Skeletal muscle cell (primary cell): ENCODE data around the gene CROCC2.

Experiments
- DNase-seq: peaks from one replicate; pipeline ENCODE4 v3.0.0-alpha.2; 2010; ENCODE audit warnings: low read depth
- H3K4me3 ChIP-seq: 2 replicates; pipeline ENCODE4 v1.5.1; 2011; ENCODE audit warnings: low read depth, mild to moderate bottlenecking, control low read depth, low read length, moderate library complexity

The CROCC2 gene

DNA sequence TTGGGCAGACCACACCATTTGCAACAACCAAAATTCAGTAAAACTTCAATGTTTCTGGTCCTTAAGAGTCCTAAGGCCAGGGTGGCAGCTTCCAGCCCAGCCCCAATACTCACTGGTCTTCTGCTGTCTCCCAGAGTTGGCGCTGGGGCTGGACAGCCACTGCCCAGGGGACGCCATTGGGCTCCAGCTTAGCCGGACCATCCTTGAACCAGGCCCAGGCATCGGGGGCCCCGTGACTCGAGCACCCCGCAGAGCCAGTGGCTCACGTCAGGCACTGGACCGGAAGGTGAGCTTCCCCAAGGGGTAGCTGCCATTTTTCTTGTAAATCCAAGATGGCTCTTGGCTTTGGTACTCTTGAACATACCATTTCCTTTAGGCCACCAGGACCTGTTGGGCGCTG is 114.1 kb downstream of the CROCC2 start:
- H3K4me3 ChIP-seq = no peak overlapping the region
- DNase-seq = no peak

DNA sequence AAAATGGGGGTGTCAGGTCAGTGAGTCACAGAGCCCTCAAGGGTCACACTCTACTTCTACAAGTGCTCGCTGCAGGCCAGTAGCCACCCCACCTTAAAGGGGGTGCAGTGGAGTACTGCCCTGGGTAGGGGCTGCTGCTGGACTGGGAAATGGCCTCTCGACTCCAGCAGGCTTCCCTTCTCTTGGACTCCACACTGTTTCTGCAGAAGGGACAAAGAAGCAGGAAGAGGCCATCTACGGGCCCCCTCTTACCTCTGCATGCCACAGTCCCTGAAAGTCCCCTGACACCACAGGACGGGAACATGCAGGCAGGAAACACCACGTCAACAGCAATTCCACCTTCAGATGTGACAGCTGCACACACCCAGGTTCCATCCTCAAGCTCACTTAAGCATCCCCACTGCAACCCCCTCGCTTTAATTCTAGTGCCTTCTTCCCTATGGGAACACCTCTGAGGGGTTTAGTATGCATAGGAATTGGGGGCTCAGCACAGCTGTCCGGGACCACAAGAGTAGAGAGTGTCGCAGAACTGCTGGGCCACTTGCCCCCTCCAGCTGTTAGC is 114.6 kb downstream of the CROCC2 start:
- H3K4me3 ChIP-seq = no peak overlapping the region
- DNase-seq = no peak

DNA sequence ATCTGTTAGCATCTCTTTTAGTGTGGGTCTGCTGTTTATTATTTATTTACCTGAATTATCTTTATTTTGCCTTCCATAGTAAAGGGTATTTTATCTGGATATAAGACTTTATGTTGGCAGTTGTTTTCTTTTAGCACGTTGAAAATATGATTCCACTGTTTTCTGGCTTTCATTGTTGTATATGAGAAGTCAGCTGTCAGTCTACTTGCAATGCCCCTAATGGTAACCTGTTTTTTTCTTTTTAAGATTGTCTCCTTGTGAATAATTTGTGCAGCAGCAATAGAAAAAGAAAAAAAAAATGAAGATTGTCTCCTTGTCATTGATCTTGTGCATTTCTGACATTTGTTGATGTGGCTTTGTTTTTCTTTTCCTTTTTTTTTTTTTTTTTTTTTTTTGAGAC is 119.5 kb downstream of the CROCC2 start:
- no peak for DNase-seq
- no peak overlapping the region for H3K4me3 ChIP-seq

DNA sequence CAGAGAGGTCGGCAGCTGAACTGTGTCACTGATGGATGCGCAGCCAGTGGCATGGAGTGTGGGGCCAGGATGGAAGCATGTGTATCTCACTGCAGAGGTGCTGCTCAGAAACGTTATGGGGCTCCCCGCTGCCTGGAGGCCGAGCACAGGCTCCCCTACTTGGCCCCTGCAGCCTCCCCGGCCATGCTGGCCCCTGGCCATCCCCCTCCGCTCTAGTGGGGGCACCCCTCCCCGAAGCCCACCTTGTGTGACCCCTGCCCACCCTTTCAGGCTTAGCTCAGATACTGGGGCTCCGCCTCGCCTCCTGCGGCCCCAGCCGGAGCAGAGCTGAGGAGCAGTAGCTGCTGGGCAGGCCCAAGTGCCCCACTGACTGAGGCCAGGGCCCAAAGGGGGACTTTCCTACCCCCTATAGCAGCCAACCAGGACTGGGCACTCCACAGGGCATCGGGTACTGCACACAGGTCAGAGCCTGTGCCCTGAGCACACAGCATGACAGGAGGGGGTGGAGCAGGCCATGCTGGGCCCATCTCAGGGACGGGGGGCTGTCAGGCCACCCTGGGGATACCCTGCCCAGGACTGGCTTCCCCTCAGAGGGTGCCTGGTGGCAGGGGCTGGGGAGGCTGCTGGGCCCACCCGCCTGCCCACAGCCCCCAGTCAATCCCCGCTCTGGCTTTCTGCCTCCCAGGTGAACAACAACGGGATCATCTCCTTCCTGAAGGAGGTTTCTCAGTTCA is 123.6 kb downstream of the CROCC2 start:
- no peak overlapping the region for H3K4me3 ChIP-seq
- DNase-seq = no peak

DNA sequence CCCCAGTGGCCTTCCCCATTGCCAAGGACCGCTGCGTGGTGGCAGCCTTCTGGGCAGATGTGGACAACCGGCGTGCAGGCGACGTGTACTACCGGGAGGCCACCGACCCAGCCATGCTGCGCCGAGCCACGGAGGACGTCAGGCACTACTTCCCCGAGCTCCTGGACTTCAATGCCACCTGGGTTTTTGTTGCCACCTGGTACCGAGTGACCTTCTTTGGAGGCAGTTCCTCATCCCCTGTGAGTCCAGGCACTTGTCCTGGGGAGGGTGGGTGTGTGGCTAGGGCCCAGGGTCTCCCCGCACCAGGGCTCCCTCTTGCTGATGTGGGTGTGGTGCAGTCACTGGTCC is 124.2 kb downstream of the CROCC2 start:
- H3K4me3 ChIP-seq = no peak overlapping the region
- no peak for DNase-seq

DNA sequence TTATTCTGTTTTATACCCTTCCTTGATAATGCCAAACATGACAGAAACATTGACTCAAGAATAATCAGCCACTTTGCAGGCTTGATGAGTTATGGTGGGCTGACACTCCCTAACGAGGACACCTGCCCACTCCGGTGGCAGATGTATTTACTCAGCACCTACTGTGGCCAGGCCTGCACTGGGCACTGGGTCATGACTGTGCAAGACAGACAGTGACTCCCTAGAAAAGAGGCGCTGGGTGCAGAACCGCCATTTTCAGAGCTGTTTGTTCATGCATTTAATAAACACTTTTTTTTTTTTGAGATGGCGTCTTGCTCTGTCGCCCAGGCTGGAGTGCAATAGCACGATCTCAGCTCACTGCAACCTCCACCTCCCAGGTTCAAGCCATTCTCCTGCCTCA is 124.7 kb downstream of the CROCC2 start:
- H3K4me3 ChIP-seq = no peak overlapping the region
- no peak for DNase-seq

DNA sequence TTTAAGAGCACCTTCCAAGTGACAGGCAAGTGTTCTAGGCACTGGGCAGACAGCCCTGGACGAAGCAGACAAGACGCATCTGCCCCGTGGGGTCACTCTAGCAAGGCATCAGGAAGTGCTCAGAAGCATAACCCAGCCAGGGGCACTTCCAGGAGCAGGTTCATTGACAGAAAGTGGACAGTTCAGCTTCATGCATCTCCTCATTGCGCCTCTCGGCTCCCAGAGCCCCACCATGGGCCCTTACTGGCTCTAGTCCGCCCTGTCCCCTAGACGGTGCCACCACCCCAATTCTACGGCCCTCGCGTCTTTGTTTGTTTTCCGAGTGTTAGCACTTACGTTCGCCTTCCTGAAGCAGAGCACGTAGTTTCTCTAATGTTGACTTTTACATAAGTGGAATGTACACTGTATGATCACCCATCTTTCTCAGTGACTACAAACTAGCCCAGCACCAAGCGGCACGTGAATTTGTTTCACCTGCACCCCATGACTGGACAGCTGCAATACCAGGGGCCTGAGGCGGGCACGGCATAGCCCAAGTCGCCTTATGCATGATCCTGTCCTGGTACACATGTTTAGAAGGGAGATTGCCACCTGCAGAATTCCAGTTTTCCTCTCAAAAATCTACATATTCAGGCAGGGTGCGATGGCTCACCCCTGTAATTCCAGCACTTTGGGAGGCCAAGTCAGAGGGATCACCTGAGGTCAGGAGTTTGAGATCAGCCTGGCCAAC is 125.5 kb downstream of the CROCC2 start:
- no peak for DNase-seq
- no peak overlapping the region for H3K4me3 ChIP-seq

DNA sequence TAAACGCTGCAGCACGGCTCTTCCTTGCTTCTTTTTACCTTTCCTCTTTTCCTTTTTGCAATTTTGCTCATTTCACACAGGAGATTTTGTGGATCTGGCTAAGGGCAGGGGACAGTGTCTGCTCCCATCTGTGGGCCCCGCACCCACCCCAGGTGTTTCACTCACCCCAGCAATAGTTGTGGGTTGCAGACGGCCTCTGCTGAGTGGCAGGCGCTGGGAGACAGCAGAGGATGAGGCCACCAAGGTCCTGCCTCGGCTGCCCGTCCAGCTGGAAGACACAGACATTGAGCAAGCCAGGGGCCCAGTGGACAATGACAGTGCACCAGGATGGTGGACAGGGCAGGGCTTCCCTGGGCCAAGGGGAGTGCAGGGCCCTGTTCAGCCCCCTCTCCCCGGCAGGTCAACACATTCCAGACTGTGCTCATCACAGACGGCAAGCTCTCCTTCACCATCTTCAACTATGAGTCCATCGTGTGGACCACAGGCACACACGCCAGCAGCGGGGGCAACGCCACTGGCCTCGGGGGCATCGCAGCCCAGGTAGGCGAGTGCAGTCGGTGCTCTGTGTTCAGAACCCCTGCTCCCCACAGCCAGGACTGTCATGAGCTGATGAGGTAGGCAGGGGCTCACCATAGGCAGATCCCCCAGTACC is 127.3 kb downstream of the CROCC2 start:
- no peak for DNase-seq
- no peak overlapping the region for H3K4me3 ChIP-seq

DNA sequence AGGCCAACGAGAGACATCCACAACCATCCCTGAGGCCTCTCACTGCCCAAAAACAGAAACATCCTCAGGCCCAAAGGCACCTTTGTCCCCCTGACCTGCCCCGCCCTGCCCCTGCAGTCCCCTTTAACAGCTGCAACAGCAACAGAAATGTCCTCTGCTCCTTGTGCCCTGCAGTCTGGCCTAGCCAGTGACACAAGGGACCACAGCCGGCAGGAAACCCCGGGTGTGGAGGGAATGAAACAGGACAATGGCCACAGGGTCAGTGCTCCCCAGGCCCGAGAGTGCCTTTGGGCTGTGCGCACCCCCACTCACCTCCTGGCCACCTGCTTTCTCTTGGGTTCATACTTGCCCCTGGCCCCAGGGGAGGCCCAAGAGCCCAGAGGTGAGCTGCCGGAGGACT is 127.9 kb downstream of the CROCC2 start:
- DNase-seq = no peak

DNA sequence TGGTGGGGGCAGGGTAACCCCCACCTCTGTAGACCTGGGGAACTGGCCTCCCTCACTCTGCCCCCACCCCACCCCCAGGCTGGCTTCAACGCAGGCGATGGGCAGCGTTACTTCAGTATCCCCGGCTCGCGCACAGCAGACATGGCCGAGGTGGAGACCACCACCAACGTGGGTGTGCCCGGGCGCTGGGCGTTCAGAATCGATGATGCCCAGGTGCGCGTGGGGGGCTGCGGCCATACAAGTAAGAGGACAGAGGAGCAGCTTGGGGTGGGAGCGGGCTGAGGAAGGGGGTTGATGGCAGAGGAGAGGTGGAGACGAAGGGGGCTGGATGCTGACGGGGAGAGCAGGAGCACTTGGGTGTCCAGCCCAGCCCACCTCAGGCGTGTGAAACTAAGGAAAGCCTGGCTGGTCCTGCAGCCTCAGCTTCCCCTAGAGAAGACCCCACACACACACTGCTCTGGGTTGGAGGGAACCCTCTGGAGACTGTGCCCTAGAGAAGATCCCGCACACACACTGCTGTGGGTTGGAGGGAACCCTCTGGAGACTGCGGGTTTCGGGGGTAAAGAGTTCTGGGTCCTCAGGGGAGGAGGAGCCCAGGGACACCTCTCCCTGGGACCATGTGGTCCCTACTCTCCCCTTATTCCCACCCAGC is 128.5 kb downstream of the CROCC2 start:
- no peak for DNase-seq
- H3K4me3 ChIP-seq = no peak overlapping the region

More for the DNA sequence above, 127.9 kb downstream of the CROCC2 start:
- H3K4me3 ChIP-seq = no peak overlapping the region

DNA sequence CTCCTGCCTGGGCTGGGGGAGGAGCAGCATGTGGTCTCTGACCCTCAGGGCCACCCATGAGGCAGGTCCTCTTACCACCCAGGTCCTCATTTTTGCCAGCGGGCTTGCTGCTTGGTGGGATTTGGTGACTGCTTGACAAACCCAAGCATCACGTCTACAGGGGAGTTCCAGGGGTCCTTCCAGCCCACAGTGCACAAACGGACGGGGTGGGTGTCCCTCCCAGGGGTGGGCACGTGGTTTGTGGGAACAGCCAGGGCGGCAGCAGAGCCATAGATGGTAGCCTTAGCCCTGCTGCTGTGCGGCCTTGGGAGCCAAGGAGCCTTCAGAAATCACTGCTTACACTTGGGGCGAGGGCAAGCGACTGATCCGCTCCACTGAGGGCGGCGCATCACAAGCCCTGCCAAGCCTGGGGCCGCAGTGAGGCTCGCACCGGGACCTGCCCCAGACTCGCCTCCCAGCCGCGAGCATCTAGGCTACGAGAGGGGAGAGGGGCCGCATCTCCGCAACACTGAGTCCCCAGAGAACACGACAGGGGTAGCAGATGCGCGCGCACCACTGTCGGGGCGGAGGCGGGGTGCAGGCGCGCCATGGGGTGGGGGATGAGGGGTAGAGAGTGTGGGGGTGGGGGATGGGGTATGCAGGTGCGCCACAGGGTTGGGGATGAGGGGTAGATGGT is 129.1 kb downstream of the CROCC2 start:
- no peak overlapping the region for H3K4me3 ChIP-seq
- DNase-seq = no peak

DNA sequence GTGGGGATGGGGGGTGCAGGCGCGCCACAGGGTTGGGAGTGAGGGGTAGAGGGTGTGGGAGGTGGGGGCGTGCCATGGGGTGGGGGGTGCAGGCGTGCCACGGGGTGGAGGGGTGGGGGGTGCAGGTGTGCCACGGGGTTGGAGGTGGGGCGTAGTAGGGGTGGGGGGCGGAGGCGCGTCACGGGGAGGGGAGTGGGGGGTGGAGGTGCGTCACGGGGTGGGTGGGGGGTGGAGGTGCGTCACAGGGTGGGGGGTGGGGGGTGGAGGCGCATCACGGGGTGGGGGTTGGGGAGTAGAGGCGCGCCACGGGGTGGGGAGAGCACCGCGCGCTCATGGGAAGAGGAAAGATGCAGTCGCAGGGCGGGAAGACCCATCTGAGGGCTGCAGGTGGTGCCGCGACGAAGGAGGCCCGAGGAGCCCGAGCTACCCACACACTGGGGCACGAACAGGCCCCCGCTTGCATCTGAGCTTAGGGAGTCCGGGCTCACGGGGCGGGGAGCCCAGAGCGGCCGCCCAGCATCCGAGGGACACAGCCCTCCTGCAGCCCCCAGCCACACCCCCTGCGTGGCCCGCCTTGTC is 129.8 kb downstream of the CROCC2 start:
- H3K4me3 ChIP-seq = no peak overlapping the region
- DNase-seq = no peak

DNA sequence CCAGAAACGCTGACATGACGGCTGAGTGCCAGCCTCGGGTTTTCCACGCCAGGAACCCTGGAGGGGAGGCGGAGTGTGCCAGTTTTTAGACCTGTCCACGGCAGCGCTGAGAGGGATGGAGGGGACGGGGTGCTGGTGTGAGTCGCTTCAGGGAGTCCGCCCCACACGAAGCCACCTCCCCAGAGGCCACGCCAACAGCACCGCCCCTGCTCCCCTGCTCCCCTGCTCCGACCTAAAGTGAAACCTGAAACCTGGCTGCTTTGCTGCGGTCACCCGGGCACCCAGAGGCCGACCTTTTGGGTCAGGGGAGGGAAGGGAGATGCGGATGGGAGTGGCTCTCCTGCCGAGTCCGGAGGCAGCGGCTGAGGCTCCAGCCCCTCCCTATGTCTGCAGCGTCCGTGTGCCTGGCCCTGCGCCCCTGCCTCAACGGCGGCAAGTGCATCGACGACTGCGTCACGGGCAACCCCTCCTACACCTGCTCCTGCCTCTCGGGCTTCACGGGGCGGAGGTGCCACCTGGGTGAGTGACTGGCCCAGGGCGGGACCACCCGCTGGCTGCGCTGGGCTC is 130.3 kb downstream of the CROCC2 start:
- DNase-seq = no peak
- H3K4me3 ChIP-seq = no peak overlapping the region

DNA sequence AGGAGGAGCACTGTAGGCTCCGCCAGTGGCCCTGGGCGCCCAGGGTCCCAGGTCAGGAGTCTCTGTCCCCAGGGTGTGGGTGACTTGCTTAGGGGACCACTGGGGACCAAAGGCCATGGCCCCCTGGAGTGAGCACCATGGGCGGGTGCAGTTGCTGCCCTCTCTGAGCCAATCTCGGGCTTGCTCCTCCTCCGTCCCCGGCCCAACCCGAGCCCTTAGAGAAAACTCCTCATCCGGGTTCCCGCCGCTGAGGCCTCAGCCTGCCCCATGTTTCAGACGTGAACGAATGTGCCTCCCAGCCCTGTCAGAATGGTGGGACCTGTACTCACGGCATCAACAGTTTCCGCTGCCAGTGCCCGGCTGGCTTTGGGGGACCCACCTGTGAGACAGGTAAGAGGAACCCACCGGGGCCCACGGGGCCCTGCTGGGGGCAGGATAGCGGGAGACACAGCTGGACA is 130.9 kb downstream of the CROCC2 start:
- DNase-seq = no peak
- H3K4me3 ChIP-seq = no peak overlapping the region

DNA sequence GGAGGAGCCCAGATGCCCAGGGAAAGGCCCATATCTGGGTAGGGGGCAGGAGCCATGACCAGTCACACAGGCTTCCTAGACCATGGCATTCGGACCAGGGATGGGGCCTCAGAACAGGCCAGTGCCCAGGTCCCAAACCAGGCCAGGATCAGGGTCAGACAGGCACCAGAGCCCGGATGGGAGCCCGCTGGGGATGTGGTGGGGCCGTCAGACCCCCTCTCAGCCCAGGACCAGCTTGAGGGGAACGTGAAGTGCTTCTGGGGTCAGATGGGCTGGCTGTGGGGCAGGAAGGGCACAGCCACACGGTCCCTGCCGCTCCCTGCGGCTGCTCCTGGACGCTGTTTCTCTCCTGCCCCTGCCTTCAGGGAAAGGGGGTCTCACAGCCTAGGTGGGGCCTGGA is 131.4 kb downstream of the CROCC2 start:
- H3K4me3 ChIP-seq = no peak overlapping the region
- DNase-seq = no peak

DNA sequence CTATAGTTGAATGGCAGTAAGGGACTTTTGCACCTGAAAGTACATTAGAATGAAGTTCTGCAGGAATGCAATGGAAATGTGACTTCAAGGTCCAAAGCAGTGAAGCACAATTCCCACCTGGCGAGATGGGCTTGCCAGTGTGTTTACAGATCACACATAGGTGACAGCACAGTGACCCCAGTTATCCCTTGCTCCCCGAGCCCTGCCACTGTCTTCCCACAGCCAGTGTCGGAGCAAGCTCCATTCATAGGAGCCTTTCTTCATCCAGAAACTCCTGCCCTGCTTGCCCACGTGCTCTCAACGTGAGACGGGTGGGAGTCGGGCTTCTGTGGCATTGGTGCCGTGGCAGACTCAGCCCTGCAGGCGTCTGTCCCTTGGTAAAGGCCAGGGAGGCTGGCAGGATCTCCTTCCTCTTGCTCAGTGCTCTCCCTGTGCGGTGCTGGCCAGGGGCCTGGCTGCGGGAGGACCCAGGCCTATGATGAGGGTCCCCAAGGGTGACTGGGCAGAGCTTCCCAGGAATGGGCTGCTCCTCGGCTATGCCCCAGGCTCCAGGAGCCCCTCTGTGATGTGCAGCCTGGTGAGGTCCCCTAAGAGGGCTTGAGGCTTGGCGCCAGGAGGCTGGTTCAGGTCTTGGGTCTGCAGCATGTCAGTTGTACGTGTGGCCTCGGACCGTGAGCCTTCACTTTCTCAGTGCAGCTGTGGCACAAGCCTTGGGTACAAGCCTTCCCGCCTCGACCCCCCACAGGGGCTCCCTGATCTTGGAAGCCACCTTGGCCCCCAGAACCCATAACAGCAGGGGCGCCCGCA is 132.4 kb downstream of the CROCC2 start:
- no peak for DNase-seq
- H3K4me3 ChIP-seq = no peak overlapping the region

DNA sequence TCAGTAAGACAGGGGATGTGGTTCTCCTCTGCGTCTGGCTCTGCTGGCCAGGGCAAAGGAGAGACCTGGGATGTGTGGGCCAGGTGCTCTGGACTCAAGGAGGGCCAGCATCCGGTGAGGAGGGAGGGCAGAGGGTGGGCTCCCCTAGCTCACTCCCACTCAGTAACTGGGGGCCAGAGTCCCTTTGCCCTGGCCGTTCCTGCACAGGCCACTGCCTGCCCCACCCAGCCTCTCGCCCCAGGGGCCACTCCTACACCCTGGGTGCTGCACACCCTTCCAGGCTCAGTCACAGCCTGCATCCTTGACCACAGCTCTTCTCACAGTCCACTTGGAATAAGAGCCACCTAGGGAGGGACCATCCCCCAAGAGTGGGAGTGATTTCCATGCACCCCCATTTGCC is 133.3 kb downstream of the CROCC2 start:
- no peak for DNase-seq
- no peak overlapping the region for H3K4me3 ChIP-seq
